ENCODE results near the gene GALNT10. TPM values are rescaled to one million over a fixed set of nuclear protein-coding genes. Genes with fewer than 3 reads are reported as not detected.

GALNT10 gene
- total RNA-seq, 1 experiment from 2014 or later, result 68.2 TPM

DNA sequence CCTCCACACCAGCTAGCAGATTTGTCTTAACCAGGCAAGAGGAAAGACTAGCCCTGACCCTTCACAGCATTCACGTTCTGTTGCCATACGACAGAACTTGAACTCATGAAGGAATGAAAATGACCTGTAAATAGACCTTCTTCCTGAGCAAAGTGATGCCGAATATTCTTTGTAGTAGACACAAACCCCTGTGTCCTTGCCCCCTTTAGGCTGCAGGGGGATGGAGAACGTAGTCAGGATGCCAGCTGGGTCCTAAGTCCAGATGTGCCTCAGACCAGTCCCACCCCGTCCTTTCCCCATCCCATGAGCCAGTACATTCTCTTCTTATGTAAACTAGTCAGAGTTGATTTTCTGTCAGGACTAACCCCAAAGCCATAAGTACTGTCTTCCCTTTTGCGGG lies 151.1 kb downstream of the GALNT10 start:
- BruUV-seq (replicated peaks), result no TSS peak
- no peaks in the 10 kb centered on the region for H3K36me3 Mint-ChIP-seq (ENCODE audit: insufficient read depth, unreplicated experiment)

DNA sequence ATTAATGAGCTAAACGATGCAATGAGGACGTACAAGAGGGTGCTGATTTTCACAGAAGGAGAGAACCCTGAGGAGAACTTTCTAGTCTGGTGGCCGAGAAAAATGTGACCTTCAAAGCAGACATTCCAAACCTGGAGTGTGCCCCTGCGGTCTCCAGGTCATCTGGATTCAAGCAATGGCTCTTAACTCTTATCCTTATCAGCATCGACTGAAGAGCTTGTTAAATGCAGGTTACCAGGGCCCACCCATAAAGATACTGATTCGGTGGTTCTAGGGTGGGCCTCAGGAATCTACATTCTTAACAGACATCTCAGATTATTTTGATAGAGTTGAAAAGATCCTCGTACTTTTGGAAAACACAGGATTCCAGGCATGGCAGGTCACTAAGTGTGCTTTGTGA lies 151.7 kb downstream of the GALNT10 start:
- H3K27ac Mint-ChIP-seq (ENCODE audit: unreplicated experiment), result no peak overlapping the region
- BruUV-seq (replicated peaks), result no TSS peak
- no peaks in the 10 kb centered on the region for H3K9me3 Mint-ChIP-seq (ENCODE audit: low read depth, unreplicated experiment)
- H3K36me3 Mint-ChIP-seq (ENCODE audit: insufficient read depth, unreplicated experiment), result no peaks in the 10 kb centered on the region
- no peaks in the 10 kb centered on the region for H3K27me3 Mint-ChIP-seq (ENCODE audit: unreplicated experiment)
- H3K4me3 Mint-ChIP-seq (ENCODE audit: low read depth, unreplicated experiment), result no peak overlapping the region
- intact Hi-C loops (cut with micrococcal nuclease; ENCODE audit: unreplicated experiment), result no loop called here
- no peak for DNase-seq
- H3K4me1 Mint-ChIP-seq (ENCODE audit: low read depth, unreplicated experiment), result no peaks in the 10 kb centered on the region
- CTCF ChIA-PET, result interaction anchor here (0.6 kb wide), 1 partner anchor 526 kb away, joined by 3 read pairs; no protein-coding TSS in a partner anchor
- TF ChIP-seq, protein P1, sequence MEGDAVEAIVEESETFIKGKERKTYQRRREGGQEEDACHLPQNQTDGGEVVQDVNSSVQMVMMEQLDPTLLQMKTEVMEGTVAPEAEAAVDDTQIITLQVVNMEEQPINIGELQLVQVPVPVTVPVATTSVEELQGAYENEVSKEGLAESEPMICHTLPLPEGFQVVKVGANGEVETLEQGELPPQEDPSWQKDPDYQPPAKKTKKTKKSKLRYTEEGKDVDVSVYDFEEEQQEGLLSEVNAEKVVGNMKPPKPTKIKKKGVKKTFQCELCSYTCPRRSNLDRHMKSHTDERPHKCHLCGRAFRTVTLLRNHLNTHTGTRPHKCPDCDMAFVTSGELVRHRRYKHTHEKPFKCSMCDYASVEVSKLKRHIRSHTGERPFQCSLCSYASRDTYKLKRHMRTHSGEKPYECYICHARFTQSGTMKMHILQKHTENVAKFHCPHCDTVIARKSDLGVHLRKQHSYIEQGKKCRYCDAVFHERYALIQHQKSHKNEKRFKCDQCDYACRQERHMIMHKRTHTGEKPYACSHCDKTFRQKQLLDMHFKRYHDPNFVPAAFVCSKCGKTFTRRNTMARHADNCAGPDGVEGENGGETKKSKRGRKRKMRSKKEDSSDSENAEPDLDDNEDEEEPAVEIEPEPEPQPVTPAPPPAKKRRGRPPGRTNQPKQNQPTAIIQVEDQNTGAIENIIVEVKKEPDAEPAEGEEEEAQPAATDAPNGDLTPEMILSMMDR (IDR thresholded peaks at IDR 0.05; ENCODE audit: unreplicated experiment), result no peak

More for the DNA sequence above, 151.1 kb downstream of the GALNT10 start:
- DNase-seq, result no peak
- Mint-ChIP-seq H3K27me3 (ENCODE audit: unreplicated experiment) (no peaks in the 10 kb centered on the region), H3K4me3 (ENCODE audit: low read depth, unreplicated experiment) (no peak overlapping the region), H3K27ac (ENCODE audit: unreplicated experiment) (no peak overlapping the region), H3K9me3 (ENCODE audit: low read depth, unreplicated experiment) (no peaks in the 10 kb centered on the region), H3K4me1 (ENCODE audit: low read depth, unreplicated experiment) (no peaks in the 10 kb centered on the region)
- intact Hi-C loops (cut with micrococcal nuclease; ENCODE audit: unreplicated experiment), result no loop called here
- TF ChIP-seq, protein P1 (IDR thresholded peaks at IDR 0.05; ENCODE audit: unreplicated experiment), result no peak
- CTCF ChIA-PET, result interaction anchor here (0.6 kb wide), 1 partner anchor 527 kb away, joined by 3 read pairs; no protein-coding TSS in a partner anchor

DNA sequence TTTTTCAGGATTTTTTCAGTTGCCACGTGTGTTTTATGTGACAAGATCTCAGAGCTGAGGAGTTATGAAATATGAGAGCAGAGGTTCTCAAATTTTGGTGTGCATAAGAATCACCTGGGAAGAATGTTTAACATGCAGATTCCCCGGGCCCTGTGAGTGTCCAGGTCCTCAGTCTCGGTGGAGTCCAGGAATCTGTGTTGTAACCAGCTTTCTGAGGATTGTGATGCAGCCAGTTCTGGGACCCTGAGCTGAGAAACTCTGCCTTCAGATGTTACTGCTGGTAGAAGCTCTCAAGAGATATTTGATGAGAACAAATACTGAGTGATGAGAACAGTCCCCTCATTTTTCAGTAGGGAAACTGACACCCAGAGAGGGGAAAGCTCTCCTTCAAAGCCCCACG lies 152.4 kb downstream of the GALNT10 start:
- CTCF ChIA-PET, result no interaction called here
- no TSS peak for BruUV-seq (replicated peaks)
- Mint-ChIP-seq H3K4me1 (ENCODE audit: low read depth, unreplicated experiment) (no peaks in the 10 kb centered on the region), H3K27ac (ENCODE audit: unreplicated experiment) (no peak overlapping the region), H3K27me3 (ENCODE audit: unreplicated experiment) (no peaks in the 10 kb centered on the region), H3K4me3 (ENCODE audit: low read depth, unreplicated experiment) (no peak overlapping the region), H3K36me3 (ENCODE audit: insufficient read depth, unreplicated experiment) (no peaks in the 10 kb centered on the region), H3K9me3 (ENCODE audit: low read depth, unreplicated experiment) (no peaks in the 10 kb centered on the region)
- intact Hi-C loops (cut with micrococcal nuclease; ENCODE audit: unreplicated experiment), result no loop called here
- TF ChIP-seq, protein P1 (IDR thresholded peaks at IDR 0.05; ENCODE audit: unreplicated experiment), result no peak
- no peak for DNase-seq

DNA sequence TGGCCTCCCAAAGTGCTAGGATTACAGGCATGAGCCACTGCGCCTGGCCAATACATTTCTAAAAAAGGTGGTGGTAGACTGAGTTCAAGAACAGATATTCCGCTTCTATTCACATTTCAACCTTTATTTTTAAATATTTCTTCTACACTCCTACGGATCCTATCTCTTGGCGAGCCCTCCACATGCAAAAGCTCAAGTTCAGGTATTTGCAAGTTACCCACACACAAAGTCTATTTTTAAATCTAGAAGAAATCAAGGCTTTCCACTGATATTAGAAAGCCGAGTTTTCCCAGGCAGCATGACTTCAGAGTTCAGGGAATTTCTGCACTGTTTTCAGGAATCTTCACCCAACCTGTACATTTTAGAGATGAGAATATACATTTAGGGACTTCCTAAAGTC lies 153.9 kb downstream of the GALNT10 start:
- intact Hi-C loops (cut with micrococcal nuclease; ENCODE audit: unreplicated experiment), result no loop called here
- Mint-ChIP-seq H3K27ac (ENCODE audit: unreplicated experiment) (no peak overlapping the region), H3K9me3 (ENCODE audit: low read depth, unreplicated experiment) (no peaks in the 10 kb centered on the region), H3K4me1 (ENCODE audit: low read depth, unreplicated experiment) (no peaks in the 10 kb centered on the region), H3K4me3 (ENCODE audit: low read depth, unreplicated experiment) (no peak overlapping the region), H3K27me3 (ENCODE audit: unreplicated experiment) (no peaks in the 10 kb centered on the region), H3K36me3 (ENCODE audit: insufficient read depth, unreplicated experiment) (no peaks in the 10 kb centered on the region)
- CTCF ChIA-PET, result no interaction called here
- no TSS peak for BruUV-seq (replicated peaks)
- no peak for DNase-seq
- TF ChIP-seq, protein P1 (IDR thresholded peaks at IDR 0.05; ENCODE audit: unreplicated experiment), result no peak
